Activated T-helper 2 cell treated with anti-CD3 and anti-CD28 coated beads, Interferon-gamma antibody, Interleukin-2, Interleukin-4, amounts not matched to agents 10 μg/mL and 5 μg/mL and 100 μg/mL, durations not matched to agents 14 hours and 24 hours and 36 hours (primary cell): Measurements from ENCODE around the gene CNOT8. TPM values are rescaled to one million over a fixed set of nuclear protein-coding genes. Genes with fewer than 3 reads are reported as not detected.

Source experiments
- DNase-seq: peaks from one replicate; pipeline ENCODE4 v3.0.0; 2021; ENCODE audit warnings: low spot score
- H3K27ac Mint-ChIP-seq: one replicate; pipeline ENCODE4 v1.8.0; 2021; ENCODE audit warnings: mixed read lengths
- H3K27me3 Mint-ChIP-seq: one replicate; pipeline ENCODE4 v1.8.0; 2021; ENCODE audit warnings: low read depth, mixed read lengths
- H3K36me3 Mint-ChIP-seq: one replicate; pipeline ENCODE4 v1.8.0; 2021; ENCODE audit warnings: low read depth, mixed read lengths
- H3K4me1 Mint-ChIP-seq: one replicate; pipeline ENCODE4 v1.8.0; 2021; ENCODE audit warnings: low read depth, mixed read lengths
- H3K4me3 Mint-ChIP-seq: one replicate; pipeline ENCODE4 v1.8.0; 2021; ENCODE audit warnings: low read depth, mild to moderate bottlenecking, moderate library complexity, mixed read lengths
- H3K9me3 Mint-ChIP-seq: one replicate; pipeline ENCODE4 v1.8.0; 2021; ENCODE audit warnings: mixed read lengths
- intact Hi-C: fragments of 100-400 bp; cut with micrococcal nuclease; formaldehyde crosslinking; loops from one replicate; pipeline ENCODE4 v1.15.1; 2023
- total RNA-seq: library from RNA; stranded (reverse); gene quantifications from 2 replicates; pipeline ENCODE4 v1.2.3, GENCODE V29; 2022

The CNOT8 gene
- total RNA-seq, 1 donor from 2014 or later: 60.2 TPM

- no peak for DNase-seq
- no peaks in the 10 kb centered on the region for H3K4me1 Mint-ChIP-seq
- H3K27me3 Mint-ChIP-seq: no peaks in the 10 kb centered on the region
- peaks cover 6% of the 10 kb centered on the region for H3K36me3 Mint-ChIP-seq
- H3K4me3 Mint-ChIP-seq: no peak overlapping the region
- H3K27ac Mint-ChIP-seq: no peak overlapping the region
- H3K9me3 Mint-ChIP-seq: no peaks in the 10 kb centered on the region
- intact Hi-C loops: no loop called here
Measured at GRCh38 chr5:154840435-154841272, 17.8 kb upstream of the CNOT8 start.

- intact Hi-C loops: no loop called here
- no peaks in the 10 kb centered on the region for H3K9me3 Mint-ChIP-seq
- DNase-seq: no peak
- no peak overlapping the region for H3K4me3 Mint-ChIP-seq
- no peak overlapping the region for H3K27ac Mint-ChIP-seq
- no peaks in the 10 kb centered on the region for H3K4me1 Mint-ChIP-seq
- H3K36me3 Mint-ChIP-seq: peaks cover 6% of the 10 kb centered on the region
- H3K27me3 Mint-ChIP-seq: no peaks in the 10 kb centered on the region
Measured at GRCh38 chr5:154841273-154841661, 17.2 kb upstream of the CNOT8 start.

- H3K27ac Mint-ChIP-seq: no peak overlapping the region
- no peak for DNase-seq
- H3K9me3 Mint-ChIP-seq: no peaks in the 10 kb centered on the region
- peaks cover 5% of the 10 kb centered on the region for H3K36me3 Mint-ChIP-seq
- H3K4me1 Mint-ChIP-seq: no peaks in the 10 kb centered on the region
- no peak overlapping the region for H3K4me3 Mint-ChIP-seq
- intact Hi-C loops: no loop called here
- H3K27me3 Mint-ChIP-seq: no peaks in the 10 kb centered on the region
Measured at GRCh38 chr5:154842689-154843530, 15.5 kb upstream of the CNOT8 start.

- Mint-ChIP-seq H3K27ac (no peak overlapping the region), H3K27me3 (no peaks in the 10 kb centered on the region), H3K4me1 (peaks cover 7% of the 10 kb centered on the region), H3K36me3 (peaks cover 4% of the 10 kb centered on the region), H3K9me3 (no peaks in the 10 kb centered on the region), H3K4me3 (no peak overlapping the region)
- DNase-seq: no peak
- intact Hi-C loops: no loop called here
Measured at GRCh38 chr5:154844809-154845208, 13.6 kb upstream of the CNOT8 start.

- H3K27me3 Mint-ChIP-seq: no peaks in the 10 kb centered on the region
- H3K9me3 Mint-ChIP-seq: no peaks in the 10 kb centered on the region
- peaks cover 4% of the 10 kb centered on the region for H3K36me3 Mint-ChIP-seq
- H3K27ac Mint-ChIP-seq: no peak overlapping the region
- H3K4me3 Mint-ChIP-seq: no peak overlapping the region
- peaks cover 16% of the 10 kb centered on the region for H3K4me1 Mint-ChIP-seq
- intact Hi-C loops: no loop called here
- no peak for DNase-seq
Measured at GRCh38 chr5:154849264-154849785, 9.1 kb upstream of the CNOT8 start.

- intact Hi-C loops: loop anchor here (10.0 kb wide), 2 partner anchors 635 to 815 kb away; partner anchors contain the start of genes FAM114A2 and MFAP3
Measured at GRCh38 chr5:154849791-154850201, 8.6 kb upstream of the CNOT8 start.

GRCh38 chr5:154850255-154851062 is 8.0 kb upstream of the CNOT8 start, which contains the start of gene FAXDC2:
Gene FAXDC2 (minus strand): TSS chr5:154850603. CDS start chr5:154838178, 12,425 bp downstream.
- Mint-ChIP-seq H3K4me3 (no peak within 1 kb of the TSS), H3K27ac (peak within 1 kb of the TSS; percentile 5), H3K36me3 (peaks cover 1% of the 10 kb centered on the region), H3K9me3 (no peaks in the 10 kb centered on the region), H3K4me1 (peaks cover 16% of the 10 kb centered on the region), H3K27me3 (no peaks in the 10 kb centered on the region)
- intact Hi-C loops: loop anchor here (10.0 kb wide), 2 partner anchors 636 to 816 kb away; partner anchors contain the start of genes FAM114A2 and MFAP3
- DNase-seq: no peak

More at GRCh38 chr5:154849791-154850201, 8.6 kb upstream of the CNOT8 start:
- Mint-ChIP-seq H3K4me1 (peaks cover 16% of the 10 kb centered on the region), H3K9me3 (no peaks in the 10 kb centered on the region), H3K27ac (peak overlapping the region; percentile 5), H3K36me3 (peaks cover 4% of the 10 kb centered on the region), H3K27me3 (no peaks in the 10 kb centered on the region), H3K4me3 (no peak overlapping the region)
- no peak for DNase-seq

GRCh38 chr5:154851351-154851750 is 7.1 kb upstream of the CNOT8 start:
- Mint-ChIP-seq H3K4me1 (peaks cover 16% of the 10 kb centered on the region), H3K27ac (no peak overlapping the region), H3K4me3 (no peak overlapping the region), H3K27me3 (no peaks in the 10 kb centered on the region), H3K36me3 (no peaks in the 10 kb centered on the region), H3K9me3 (no peaks in the 10 kb centered on the region)
- DNase-seq: no peak
- intact Hi-C loops: loop anchor here (10.0 kb wide), 2 partner anchors 637 to 817 kb away; partner anchors contain the start of genes FAM114A2 and MFAP3

GRCh38 chr5:154857530-154858296 is 714 bp upstream of the CNOT8 start:
- peaks cover 24% of the 10 kb centered on the region for H3K36me3 Mint-ChIP-seq
- DNase-seq: peak; percentile 84
- H3K4me3 Mint-ChIP-seq: peak overlapping the region; percentile 98
- H3K9me3 Mint-ChIP-seq: no peaks in the 10 kb centered on the region
- peak overlapping the region; percentile 100 for H3K27ac Mint-ChIP-seq
- peaks cover 30% of the 10 kb centered on the region for H3K4me1 Mint-ChIP-seq
- intact Hi-C loops: loop anchor here (1.0 to 10.0 kb wide), 6 partner anchors 81 to 823 kb away; partner anchors contain the start of genes FAM114A2, GEMIN5, LARP1 and MFAP3
- no peaks in the 10 kb centered on the region for H3K27me3 Mint-ChIP-seq

GRCh38 chr5:154858972-154859871 is 795 bp downstream of the CNOT8 start:
- Mint-ChIP-seq H3K4me3 (peak overlapping the region; percentile 98), H3K27me3 (no peaks in the 10 kb centered on the region), H3K36me3 (peaks cover 37% of the 10 kb centered on the region), H3K27ac (peak overlapping the region; percentile 100), H3K4me1 (peaks cover 36% of the 10 kb centered on the region), H3K9me3 (no peaks in the 10 kb centered on the region)
- DNase-seq: peak; percentile 17
- intact Hi-C loops: loop anchor here (1.0 to 10.0 kb wide), 6 partner anchors 79 to 824 kb away; partner anchors contain the start of genes FAM114A2, GEMIN5, LARP1 and MFAP3
